ENCODE measurements around the gene ITGB1.

DNA sequence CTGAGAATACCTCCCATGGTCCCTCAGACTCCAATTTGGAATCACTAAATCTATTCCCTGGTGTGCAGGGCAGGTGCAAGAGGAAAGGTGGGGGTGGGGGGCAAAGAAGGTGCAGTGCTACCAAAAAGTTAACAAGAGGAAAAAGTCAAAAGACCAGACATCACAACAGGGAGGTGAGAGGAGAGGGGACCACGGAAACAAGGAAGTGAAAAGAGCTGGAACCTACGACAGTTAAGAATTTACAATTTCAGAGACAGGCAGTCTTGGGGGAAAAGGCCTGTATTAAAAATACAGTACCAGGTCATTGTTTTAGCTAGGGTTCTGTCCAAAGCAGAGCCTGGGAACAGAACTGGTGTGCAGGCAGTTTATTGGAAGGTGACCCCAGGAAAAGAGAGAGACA, 14.6 kb downstream of the ITGB1 start:
- TF ChIP-seq EZH2 (IDR thresholded peaks at IDR 0.05; ENCODE audit: insufficient read depth, poor library complexity, severe bottlenecking): no peak
- no peak for TF ChIP-seq EZH2phosphoT487 (IDR thresholded peaks at IDR 0.05; ENCODE audit: insufficient read depth, low read depth)
